ENCODE results near the gene KCNQ4.

- no peak for TF ChIP-seq POLR2A (IDR thresholded peaks at IDR 0.05; ENCODE audit: low read length)
- TF ChIP-seq GATA1 (IDR thresholded peaks at IDR 0.05; ENCODE audit: low read depth, low read length), result no peak
Measured at GRCh38 chr1:40847023-40847745, 63.6 kb downstream of the KCNQ4 start.
